ENCODE data around the gene FXR2.
"Not testable (repeated sequence)": the region's sequence is repeated elsewhere in the genome, so short reads cannot be mapped to it uniquely, and the experiment has no call there.

Gene FXR2

GRCh38 chr17:7614425-7615264, at the start of gene FXR2:
Gene FXR2, minus strand, starts transcription at chr17:7614897. Its CDS starts 365 bp downstream, at chr17:7614532.
- DNase-seq (ENCODE audit: low spot score), result peak; percentile 100

DNA sequence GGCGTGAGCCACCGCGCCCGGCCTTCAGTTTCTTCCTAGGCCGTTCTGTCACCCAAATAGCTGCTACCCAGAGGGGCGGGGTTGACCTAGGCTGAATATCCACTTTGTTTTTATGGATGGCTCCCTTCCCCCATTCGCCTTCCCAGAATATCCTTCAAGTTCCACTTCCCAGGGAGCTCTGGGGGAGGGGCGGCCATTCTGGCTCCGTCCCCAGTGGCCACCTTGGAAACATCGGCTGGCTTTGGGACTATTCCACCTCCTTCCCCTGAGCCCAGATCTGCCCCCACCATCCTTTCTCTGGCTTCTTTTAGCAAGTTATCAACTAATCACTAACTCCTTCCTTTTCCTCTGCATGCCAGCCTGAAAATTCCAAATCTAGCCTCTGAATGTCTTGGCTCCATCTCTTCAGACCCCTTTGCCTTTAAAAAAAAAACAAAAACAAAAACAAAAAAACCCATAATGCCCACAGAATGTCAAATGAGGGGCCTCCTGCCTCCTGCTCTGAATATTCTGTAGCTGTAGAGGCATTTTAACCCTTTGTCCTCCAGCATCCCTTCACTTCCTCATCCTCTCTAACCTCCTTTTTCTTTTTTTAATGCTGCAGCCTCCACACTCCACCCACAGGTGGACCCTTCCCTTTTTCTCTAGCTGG, 42.4 kb upstream of the FXR2 start:
- DNase-seq (ENCODE audit: low spot score), result no peak

DNA sequence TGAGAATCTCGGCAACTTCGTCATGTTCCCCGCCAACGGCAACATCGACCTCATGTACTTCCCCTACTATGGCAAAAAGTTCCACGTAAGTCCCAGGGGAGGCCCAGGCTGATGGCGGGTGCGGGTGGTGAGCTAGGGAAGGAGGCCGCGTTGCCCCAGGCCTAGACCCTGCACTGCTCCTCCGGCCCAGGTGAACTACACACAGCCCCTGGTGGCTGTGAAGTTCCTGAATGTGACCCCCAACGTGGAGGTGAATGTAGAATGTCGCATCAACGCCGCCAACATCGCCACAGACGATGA, 40.8 kb upstream of the FXR2 start:
- DNase-seq (ENCODE audit: low spot score), result no peak

- DNase-seq (ENCODE audit: low spot score), result no peak
Observed at GRCh38 chr17:7654832-7655540, 40.3 kb upstream of the FXR2 start.

DNA sequence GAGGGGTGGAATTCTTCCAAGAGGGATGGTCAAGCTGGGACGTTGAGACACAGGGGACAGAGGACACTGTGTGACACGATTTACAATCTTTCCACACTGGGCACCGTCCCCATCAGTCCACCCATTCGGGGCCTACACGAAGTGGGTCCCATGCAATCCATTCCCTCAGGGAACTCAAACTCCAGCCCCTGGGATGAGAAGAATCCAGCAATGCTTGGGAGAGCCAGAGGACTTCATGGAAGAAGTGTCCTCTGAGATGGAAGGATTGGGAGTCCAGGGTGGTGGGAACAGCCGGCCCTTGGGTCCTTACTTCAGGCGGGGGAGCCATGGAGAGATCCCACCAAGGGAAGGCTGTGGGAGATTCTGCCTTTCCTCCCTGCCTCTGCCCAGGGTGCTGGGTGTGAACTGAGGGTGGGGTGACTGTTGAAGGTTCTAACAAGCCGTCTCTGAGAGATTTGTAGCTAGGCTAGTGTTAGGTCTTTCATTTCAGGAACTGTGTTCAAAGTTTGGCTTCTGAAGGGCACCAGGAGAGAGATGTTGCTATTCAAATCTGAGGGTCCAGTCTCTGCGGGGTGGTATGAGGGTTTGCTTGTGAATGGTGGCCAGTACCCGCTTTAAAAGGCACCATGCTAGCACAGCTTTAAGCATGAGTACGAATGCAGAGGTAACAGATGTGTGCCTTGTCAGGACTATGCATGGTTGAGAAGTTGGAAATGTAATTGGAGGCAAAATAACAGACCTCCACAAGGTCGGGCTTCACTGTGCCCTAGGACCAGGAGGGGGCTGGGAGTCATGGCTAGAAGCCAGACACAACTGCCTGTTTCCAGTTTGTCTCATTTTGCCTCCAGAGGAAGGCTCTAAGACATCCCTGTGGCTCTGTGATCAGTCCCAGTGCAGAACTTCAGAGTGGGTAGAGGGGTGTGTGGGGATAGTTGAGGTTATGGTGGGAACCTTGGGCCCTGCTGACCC, 38.0 kb upstream of the FXR2 start:
- no peak for DNase-seq (ENCODE audit: low spot score)

DNA sequence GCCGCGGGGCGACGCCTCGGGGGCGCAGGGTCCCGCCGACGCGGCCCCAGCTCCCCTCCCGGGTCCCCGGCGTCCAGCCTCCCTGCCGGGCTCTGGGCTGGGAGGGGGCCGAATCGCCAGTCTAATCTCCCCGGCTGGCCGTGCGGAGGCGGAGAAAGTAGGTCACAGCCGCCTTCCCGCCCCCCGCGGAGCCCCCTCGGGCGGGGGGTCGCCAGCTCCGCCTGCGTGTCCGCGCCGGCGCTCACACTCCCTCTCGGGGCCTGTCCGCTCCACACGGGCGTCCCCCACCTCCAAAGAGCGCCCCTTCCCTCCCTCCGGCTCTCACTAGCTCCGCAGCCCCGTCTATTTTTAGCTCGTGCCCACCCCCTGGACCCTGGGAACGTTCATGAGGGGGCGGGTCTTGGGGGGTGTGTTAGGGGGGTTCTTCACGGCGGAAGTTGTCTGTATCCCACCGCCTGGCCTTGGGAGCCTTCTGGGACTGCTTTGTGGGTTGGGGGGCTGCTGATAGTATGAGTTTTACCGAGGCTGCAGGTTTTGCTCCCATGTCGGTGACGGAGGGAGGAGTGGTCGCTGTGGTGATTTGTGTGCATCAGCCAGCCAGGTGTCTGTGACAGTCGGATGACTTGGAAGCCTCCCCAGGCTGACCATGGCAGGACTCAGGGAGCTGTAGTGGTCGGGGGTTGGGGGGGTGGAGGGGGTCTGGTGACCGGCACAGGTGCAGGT, 37.1 kb upstream of the FXR2 start:
- no peak for DNase-seq (ENCODE audit: low spot score)

DNA sequence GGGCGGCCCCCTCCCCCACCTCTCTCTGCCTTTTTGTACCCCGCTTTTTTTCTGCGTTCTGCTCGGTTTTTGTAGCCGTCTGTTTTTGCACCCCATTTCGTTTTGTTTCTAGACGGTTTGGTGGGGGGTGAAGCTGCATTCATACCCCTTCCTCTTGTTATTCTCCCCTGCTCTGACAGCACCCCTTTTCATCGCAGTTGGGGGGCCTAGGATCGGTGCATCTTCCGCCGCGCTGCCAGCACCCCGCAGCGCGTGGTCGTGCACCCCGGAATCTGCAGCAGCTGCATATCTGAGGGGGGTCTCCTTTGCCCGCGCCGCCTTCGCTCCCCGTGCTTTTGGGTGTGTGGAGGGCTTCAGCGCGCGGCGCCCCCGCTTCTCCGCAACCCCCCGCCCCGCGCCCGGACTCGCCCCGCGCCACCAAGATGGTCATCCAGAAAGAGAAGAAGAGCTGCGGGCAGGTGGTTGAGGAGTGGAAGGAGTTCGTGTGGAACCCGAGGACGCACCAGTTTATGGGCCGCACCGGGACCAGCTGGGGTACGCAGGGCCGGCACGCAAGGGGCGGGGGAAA, 36.5 kb upstream of the FXR2 start:
- no peak for DNase-seq (ENCODE audit: low spot score)

- peak; percentile 47 for DNase-seq (ENCODE audit: low spot score)
Observed at GRCh38 chr17:7650509-7651096, 35.9 kb upstream of the FXR2 start, which contains the start of gene ATP1B2. Gene ATP1B2, plus strand, starts transcription at chr17:7650926. Its CDS starts 593 bp downstream, at chr17:7651519.

- DNase-seq (ENCODE audit: low spot score), result no peak
Observed at GRCh38 chr17:7647018-7647417, 32.3 kb upstream of the FXR2 start.

- DNase-seq (ENCODE audit: low spot score), result no peak
Observed at GRCh38 chr17:7646457-7646856, 31.8 kb upstream of the FXR2 start.

- DNase-seq (ENCODE audit: low spot score), result no peak
Observed at GRCh38 chr17:7644775-7645174, 30.1 kb upstream of the FXR2 start.

DNA sequence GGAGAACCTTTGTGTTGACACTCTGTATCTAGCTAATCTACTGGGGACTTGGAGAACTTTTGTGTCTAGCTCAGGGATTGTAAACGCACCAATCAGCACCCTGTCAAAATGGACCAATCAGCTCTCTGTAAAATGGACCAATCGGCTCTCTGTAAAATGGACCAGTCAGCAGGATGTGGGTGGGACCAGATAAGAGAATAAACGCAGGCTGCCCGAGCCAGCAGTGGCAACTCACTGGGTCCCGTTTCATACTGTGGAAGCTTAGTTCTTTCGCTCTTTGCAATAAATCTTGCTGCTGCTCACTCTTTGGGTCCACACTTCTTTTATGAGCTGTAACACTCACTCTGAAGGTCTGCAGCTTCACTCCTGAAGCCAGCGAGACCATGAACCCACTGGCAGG, 26.9 kb upstream of the FXR2 start:
- not testable (repeated sequence) for DNase-seq (ENCODE audit: low spot score)

GRCh38 chr17:7640783-7641182, 26.1 kb upstream of the FXR2 start:
- DNase-seq (ENCODE audit: low spot score), result no peak

- DNase-seq (ENCODE audit: low spot score), result no peak
Observed at GRCh38 chr17:7636163-7636562, 21.5 kb upstream of the FXR2 start.

DNA sequence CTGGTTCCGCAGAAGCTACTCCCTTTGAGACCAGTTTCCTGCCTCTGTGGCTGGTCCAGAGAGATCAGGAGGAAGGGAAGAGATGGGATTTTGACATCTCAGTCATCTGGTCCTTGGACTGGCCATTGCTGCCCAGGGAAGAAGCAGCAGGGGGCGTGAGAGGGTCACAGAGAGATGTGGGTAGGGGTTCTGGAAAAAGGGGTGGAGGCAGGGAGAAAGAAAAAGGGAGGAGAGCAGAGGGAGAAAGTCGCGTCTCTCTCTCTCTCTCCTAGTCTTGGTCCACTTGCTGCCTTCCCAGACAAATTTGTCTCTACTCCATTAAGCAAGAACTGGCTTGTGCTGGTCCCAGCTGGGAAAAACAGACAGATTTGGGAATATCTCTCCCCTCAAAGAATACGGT, 19.7 kb upstream of the FXR2 start:
- DNase-seq (ENCODE audit: low spot score), result peak; percentile 55

GRCh38 chr17:7633093-7633492, 18.4 kb upstream of the FXR2 start:
- no peak for DNase-seq (ENCODE audit: low spot score)

GRCh38 chr17:7632492-7632894, 17.8 kb upstream of the FXR2 start:
- peak; percentile 69 for DNase-seq (ENCODE audit: low spot score)

GRCh38 chr17:7631398-7632380, 17.0 kb upstream of the FXR2 start:
- no peak for DNase-seq (ENCODE audit: low spot score)

GRCh38 chr17:7629939-7630571, 15.4 kb upstream of the FXR2 start, which contains the start of gene SHBG:
Gene SHBG, plus strand, starts transcription at chr17:7630135. Its CDS starts 38 bp downstream, at chr17:7630173.
- no peak for DNase-seq (ENCODE audit: low spot score)
